Smooth muscle cell (in vitro differentiated cells): Measurements from ENCODE around the gene PSMC3. TPM values are rescaled to one million over a fixed set of nuclear protein-coding genes. Genes with fewer than 3 reads are reported as not detected.

Experiments
- DNase-seq: peaks from one replicate; lab custom pipeline; 2025; ENCODE audit not compliant: unreplicated experiment; lab: John Stamatoyannopoulos, UW
- H2AFZ ChIP-seq: fragments of 200-600 bp; sonication (generic); 2 replicates; pipeline ENCODE4 v1.6.0; 2016; ENCODE audit warnings: antibody characterized with exemption, low read depth, mild to moderate bottlenecking
- H3F3A ChIP-seq: fragments of 200-600 bp; sonication (generic); 2 replicates; pipeline ENCODE4 v1.6.0; 2017; ENCODE audit warnings: antibody characterized with exemption, low read depth
- H3K27ac ChIP-seq: fragments of 200-600 bp; sonication (generic); 2 replicates; pipeline ENCODE4 v1.5.1; 2016; ENCODE audit warnings: low read depth, mild to moderate bottlenecking
- H3K27me3 ChIP-seq: fragments of 200-600 bp; sonication (generic); 2 replicates; pipeline ENCODE4 v1.6.1; 2016; ENCODE audit warnings: low read depth, mild to moderate bottlenecking
- H3K36me3 ChIP-seq: fragments of 200-600 bp; sonication (generic); 2 replicates; pipeline ENCODE4 v1.5.1; 2016; ENCODE audit warnings: low read depth
- H3K4me1 ChIP-seq: fragments of 200-600 bp; sonication (generic); 2 replicates; pipeline ENCODE4 v1.5.1; 2016; ENCODE audit warnings: low read depth
- H3K4me2 ChIP-seq: fragments of 200-600 bp; sonication (generic); 2 replicates; pipeline ENCODE4 v1.6.0; 2016; ENCODE audit warnings: mild to moderate bottlenecking
- H3K4me3 ChIP-seq: fragments of 200-600 bp; sonication (generic); 2 replicates; pipeline ENCODE4 v1.5.1; 2016; ENCODE audit warnings: mild to moderate bottlenecking
- H3K79me2 ChIP-seq: fragments of 200-600 bp; sonication (generic); 2 replicates; pipeline ENCODE4 v1.6.0; 2016; ENCODE audit warnings: low read depth, mild to moderate bottlenecking
- H3K9ac ChIP-seq: fragments of 200-600 bp; sonication (generic); 2 replicates; pipeline ENCODE4 v1.6.0; 2016; ENCODE audit warnings: low read depth
- H3K9me3 ChIP-seq: fragments of 200-600 bp; sonication (generic); replicated peaks from 2 replicates; pipeline ENCODE4 v1.5.1; 2016; ENCODE audit warnings: low read depth
- H4K20me1 ChIP-seq: fragments of 200-600 bp; sonication (generic); 2 replicates; pipeline ENCODE4 v1.6.0; 2016; ENCODE audit warnings: low read depth
- WGBS: methylation state at CpG from one replicate; pipeline ENCODE4 v1.1.7; 2016; ENCODE audit warnings: low lambda C conversion rate; 5-methylcytosine and 5-hydroxymethylcytosine counted together
- polyA plus RNA-seq: library from polyadenylated mRNA; unstranded; fragments of >200 nt; fragmentation: Nextera tagmentation; extraction: Ambion mirVana; gene quantifications from 2 replicates; pipeline ENCODE4 v1.2.1, GENCODE V29; 2016
- total RNA-seq: library from RNA; depleted of rRNA; stranded (reverse); fragments of >200 nt; gene quantifications from 2 replicates; pipeline ENCODE4 v1.2.3, GENCODE V29; 2014
- TF ChIP-seq, protein P1 (sequence below): fragments of 200-600 bp; sonication (generic); IDR thresholded peaks from 2 replicates; pipeline ENCODE4 v1.5.1; 2017; ENCODE audit warnings: borderline replicate concordance, mild to moderate bottlenecking, antibody characterized with exemption; ENCODE audit not compliant: insufficient read depth, poor library complexity, severe bottlenecking

PSMC3 gene
- total and polyA plus RNA-seq, 2 experiments from 2014 or later, result 71.2 to 211 TPM

DNA sequence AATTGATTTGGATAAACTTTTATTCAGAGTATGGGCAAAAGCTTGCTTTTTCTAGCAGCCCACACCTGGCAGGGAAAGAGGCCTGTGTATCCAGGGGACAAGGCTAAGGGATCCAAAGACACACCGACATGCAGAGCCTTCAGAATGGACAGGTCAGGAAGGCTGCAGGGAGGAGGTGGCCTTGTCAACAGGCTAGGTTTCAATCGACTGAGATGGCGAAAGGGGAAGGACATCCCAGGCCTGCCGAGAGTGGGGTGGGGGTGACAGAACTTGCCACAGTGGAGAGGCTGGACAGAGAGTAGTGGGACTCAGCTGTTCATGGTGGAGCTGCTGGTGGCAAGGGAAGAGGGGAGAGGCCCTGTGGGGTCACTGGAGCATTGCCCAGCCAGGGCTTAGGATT lies 23.1 kb downstream of the PSMC3 start:
- H3K4me3 ChIP-seq, result no peak overlapping the region
- H3K4me2 ChIP-seq, result no peak overlapping the region
- H3K27ac ChIP-seq, result no peak overlapping the region
- DNase-seq, result no peak
- no peak overlapping the region for H3K9ac ChIP-seq
- H3K4me1 ChIP-seq, result peaks cover 14% of the 10 kb centered on the region
- H3K27me3 ChIP-seq, result no peaks in the 10 kb centered on the region
- 70% methylated on average over 4 of the region's 4 CpGs for WGBS
- H2AFZ ChIP-seq, result no peak overlapping the region
- peaks cover 6% of the 10 kb centered on the region for H3F3A ChIP-seq
- H3K79me2 ChIP-seq, result no peaks in the 10 kb centered on the region
- no peaks in the 10 kb centered on the region for H4K20me1 ChIP-seq
- TF ChIP-seq, protein P1, sequence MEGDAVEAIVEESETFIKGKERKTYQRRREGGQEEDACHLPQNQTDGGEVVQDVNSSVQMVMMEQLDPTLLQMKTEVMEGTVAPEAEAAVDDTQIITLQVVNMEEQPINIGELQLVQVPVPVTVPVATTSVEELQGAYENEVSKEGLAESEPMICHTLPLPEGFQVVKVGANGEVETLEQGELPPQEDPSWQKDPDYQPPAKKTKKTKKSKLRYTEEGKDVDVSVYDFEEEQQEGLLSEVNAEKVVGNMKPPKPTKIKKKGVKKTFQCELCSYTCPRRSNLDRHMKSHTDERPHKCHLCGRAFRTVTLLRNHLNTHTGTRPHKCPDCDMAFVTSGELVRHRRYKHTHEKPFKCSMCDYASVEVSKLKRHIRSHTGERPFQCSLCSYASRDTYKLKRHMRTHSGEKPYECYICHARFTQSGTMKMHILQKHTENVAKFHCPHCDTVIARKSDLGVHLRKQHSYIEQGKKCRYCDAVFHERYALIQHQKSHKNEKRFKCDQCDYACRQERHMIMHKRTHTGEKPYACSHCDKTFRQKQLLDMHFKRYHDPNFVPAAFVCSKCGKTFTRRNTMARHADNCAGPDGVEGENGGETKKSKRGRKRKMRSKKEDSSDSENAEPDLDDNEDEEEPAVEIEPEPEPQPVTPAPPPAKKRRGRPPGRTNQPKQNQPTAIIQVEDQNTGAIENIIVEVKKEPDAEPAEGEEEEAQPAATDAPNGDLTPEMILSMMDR, result no peak
- H3K36me3 ChIP-seq, result no peaks in the 10 kb centered on the region
- no peaks in the 10 kb centered on the region for H3K9me3 ChIP-seq

GRCh38 chr11:47400768-47401279 lies 25.4 kb downstream of the PSMC3 start:
- peaks cover 8% of the 10 kb centered on the region for H3K4me1 ChIP-seq
- no peak overlapping the region for H3K27ac ChIP-seq

DNA sequence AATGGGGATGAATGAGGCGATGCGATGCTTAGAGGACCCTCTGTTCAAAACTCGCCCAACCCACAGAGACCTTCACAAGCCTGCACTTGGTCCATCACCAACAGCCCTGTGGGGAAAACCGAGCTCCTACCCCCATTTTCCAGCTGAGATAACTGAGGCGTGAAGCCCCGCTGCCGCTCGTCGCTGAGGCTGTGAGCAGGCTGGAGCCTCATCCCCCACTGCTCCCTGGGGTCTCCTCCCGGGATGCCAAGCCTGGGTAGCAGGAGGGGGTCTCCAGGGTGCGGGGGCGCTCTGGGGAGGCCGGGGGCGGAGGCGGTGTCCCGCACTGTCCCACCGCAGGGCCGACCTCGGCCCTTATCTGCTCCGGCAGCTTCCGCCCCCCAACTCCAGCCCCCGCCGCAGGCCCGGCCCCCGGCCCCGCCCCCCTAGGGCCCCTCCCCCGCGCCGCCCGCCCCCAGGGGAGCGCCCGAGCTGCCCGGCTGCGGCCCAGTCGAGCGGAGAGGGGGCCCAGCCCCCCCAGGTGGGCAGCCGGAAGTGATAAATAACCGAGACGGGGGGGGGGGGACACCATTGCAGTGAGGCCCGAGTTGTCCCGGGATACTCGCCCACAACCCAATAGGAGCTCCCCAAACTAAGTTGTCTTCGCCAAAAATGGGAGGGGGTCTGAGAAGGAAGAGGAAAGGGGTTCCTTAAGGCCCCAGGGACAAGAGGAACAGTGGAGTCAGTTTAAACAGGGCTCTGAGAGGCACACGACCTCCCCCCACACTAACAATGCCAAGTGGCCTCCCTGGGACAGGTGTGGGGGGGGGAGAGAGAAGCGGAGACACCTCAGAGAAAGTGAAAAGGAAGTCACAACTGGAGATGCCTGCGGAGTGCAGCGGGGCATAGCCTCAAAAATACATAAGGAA lies 26.1 kb downstream of the PSMC3 start:
- Histone ChIP-seq H3K36me3 (no peaks in the 10 kb centered on the region), H3K4me3 (peak overlapping the region; percentile 54), H3K9me3 (no peaks in the 10 kb centered on the region), H3K79me2 (no peaks in the 10 kb centered on the region), H3K4me2 (peak overlapping the region; percentile 89), H3K4me1 (peaks cover 8% of the 10 kb centered on the region), H2AFZ (peak overlapping the region; percentile 79), H3K27ac (no peak overlapping the region), H3K27me3 (no peaks in the 10 kb centered on the region), H3K9ac (peak overlapping the region; percentile 43), H3F3A (peaks cover 6% of the 10 kb centered on the region), H4K20me1 (no peaks in the 10 kb centered on the region)
- WGBS, result 10% methylated on average over 33 of the region's 47 CpGs
- no peak for DNase-seq
- TF ChIP-seq, protein P1, result no peak

More at GRCh38 chr11:47400768-47401279, 25.4 kb downstream of the PSMC3 start:
- Histone ChIP-seq H4K20me1 (no peaks in the 10 kb centered on the region), H3K36me3 (no peaks in the 10 kb centered on the region), H3K4me3 (peak overlapping the region; percentile 54), H3F3A (peaks cover 6% of the 10 kb centered on the region), H3K27me3 (no peaks in the 10 kb centered on the region), H3K9ac (no peak overlapping the region), H3K4me2 (peak overlapping the region; percentile 89), H3K9me3 (no peaks in the 10 kb centered on the region), H2AFZ (no peak overlapping the region), H3K79me2 (no peaks in the 10 kb centered on the region)
- TF ChIP-seq, protein P1, result no peak
- 26% methylated on average over 8 of the region's 8 CpGs for WGBS
- DNase-seq, result no peak

DNA sequence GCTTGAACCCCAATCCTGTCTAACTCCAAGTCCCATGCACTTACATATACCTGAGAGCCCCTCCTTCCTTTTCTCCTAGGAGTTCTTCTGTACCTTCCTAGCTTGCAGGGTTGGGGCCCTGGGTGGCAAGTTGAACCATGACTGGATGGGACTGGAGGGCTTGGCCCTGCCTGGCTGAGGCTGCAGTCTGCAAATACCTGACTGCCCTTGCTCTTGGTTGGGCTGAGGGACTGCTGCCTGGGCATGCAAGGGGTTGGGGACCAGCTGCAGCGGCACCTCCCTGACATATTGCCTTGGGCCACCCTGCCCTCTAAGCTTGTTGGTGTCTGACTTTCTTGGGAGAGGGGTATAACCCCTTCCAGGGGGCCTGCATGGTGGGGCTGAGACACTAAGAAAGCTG lies 27.7 kb downstream of the PSMC3 start:
- H3K4me2 ChIP-seq, result no peak overlapping the region
- no peaks in the 10 kb centered on the region for H4K20me1 ChIP-seq
- no peaks in the 10 kb centered on the region for H3K9me3 ChIP-seq
- TF ChIP-seq, protein P1, result no peak
- 64% methylated on average over 1 of the region's 1 CpG for WGBS
- H2AFZ ChIP-seq, result no peak overlapping the region
- no peaks in the 10 kb centered on the region for H3K36me3 ChIP-seq
- no peak overlapping the region for H3K27ac ChIP-seq
- H3K27me3 ChIP-seq, result no peaks in the 10 kb centered on the region
- H3K9ac ChIP-seq, result no peak overlapping the region
- no peaks in the 10 kb centered on the region for H3K79me2 ChIP-seq
- H3K4me1 ChIP-seq, result peaks cover 8% of the 10 kb centered on the region
- peaks cover 6% of the 10 kb centered on the region for H3F3A ChIP-seq
- DNase-seq, result no peak
- no peak overlapping the region for H3K4me3 ChIP-seq
